ENCODE results near the gene ZFP69.

- TF ChIP-seq POLR2AphosphoS5 (IDR thresholded peaks at IDR 0.05; ENCODE audit: low read depth, low read length): no peak
- TF ChIP-seq ZFX (IDR thresholded peaks at IDR 0.05): no peak
- no peak for TF ChIP-seq REST (IDR thresholded peaks at IDR 0.05; ENCODE audit: low read depth)
Measured at GRCh38 chr1:40532844-40533424, 55.8 kb downstream of the ZFP69 start.
